SK-N-SH treated with all-trans-retinoic acid at 6 μM for 48 hours (cell line): Measurements from ENCODE around the gene DYNC2H1.

Experiments used
- ATAC-seq: fragments of 200-7000 bp; cut with Tn5 transposase; 3 replicates; pipeline ENCODE4 v1.9.1; 2020; ENCODE audit warnings: mild to moderate bottlenecking, moderate library complexity
- ARNTL ChIP-seq: fragments of 450-650 bp; formaldehyde crosslinking; IDR thresholded peaks from 2 replicates; pipeline ENCODE4 v1.5.0; 2020; ENCODE audit warnings: low read depth, mild to moderate bottlenecking, moderate library complexity, borderline replicate concordance
- CREB5 ChIP-seq: fragments of 250-450 bp; sonication (Bioruptor Pico); IDR thresholded peaks from 2 replicates; pipeline ENCODE4 v1.5.1; 2020; ENCODE audit warnings: low read depth, mild to moderate bottlenecking, moderate library complexity
- CSRNP3 ChIP-seq: fragments of 250-450 bp; sonication (Bioruptor Pico); IDR thresholded peaks from 2 replicates; pipeline ENCODE4 v1.5.1; 2021; ENCODE audit warnings: mild to moderate bottlenecking, moderate library complexity
- ESRRG ChIP-seq: fragments of 250-450 bp; sonication (Bioruptor Pico); IDR thresholded peaks from 2 replicates; pipeline ENCODE4 v1.6.1; 2021; ENCODE audit warnings: mild to moderate bottlenecking
- GLIS3 ChIP-seq: fragments of 250-450 bp; sonication (Bioruptor Pico); IDR thresholded peaks from 2 replicates; pipeline ENCODE4 v1.5.0; 2020; ENCODE audit warnings: mild to moderate bottlenecking, moderate library complexity
- OSR1 ChIP-seq: fragments of 250-450 bp; sonication (Bioruptor Pico); IDR thresholded peaks from 2 replicates; pipeline ENCODE4 v1.8.0; 2022; ENCODE audit warnings: moderate library complexity, mild to moderate bottlenecking, inconsistent platforms
- PATZ1 ChIP-seq: fragments of 250-450 bp; sonication (Bioruptor Pico); IDR thresholded peaks from 2 replicates; pipeline ENCODE4 v1.8.0; 2020; ENCODE audit warnings: mild to moderate bottlenecking, moderate library complexity, borderline replicate concordance
- SNAI2 ChIP-seq: fragments of 250-450 bp; sonication (Bioruptor Pico); IDR thresholded peaks from 2 replicates; pipeline ENCODE4 v1.5.0; 2020; ENCODE audit warnings: mild to moderate bottlenecking, moderate library complexity
- TCF4 ChIP-seq: fragments of 250-450 bp; sonication (Bioruptor Pico); IDR thresholded peaks from 2 replicates; pipeline ENCODE4 v1.8.0; 2021; ENCODE audit warnings: mild to moderate bottlenecking, moderate library complexity, borderline replicate concordance
- TOX ChIP-seq: fragments of 250-450 bp; sonication (Bioruptor Pico); IDR thresholded peaks from 2 replicates; pipeline ENCODE4 v1.8.0; 2021; ENCODE audit warnings: mild to moderate bottlenecking, moderate library complexity, borderline replicate concordance
- TSHZ2 ChIP-seq: fragments of 250-450 bp; sonication (Bioruptor Pico); IDR thresholded peaks from 2 replicates; pipeline ENCODE4 v1.5.0; 2020; ENCODE audit warnings: mild to moderate bottlenecking, moderate library complexity
- ZC3H10 ChIP-seq: fragments of 250-450 bp; sonication (Bioruptor Pico); IDR thresholded peaks from 2 replicates; pipeline ENCODE4 v1.5.1; 2021; ENCODE audit warnings: mild to moderate bottlenecking, moderate library complexity
- ZFP3 ChIP-seq: fragments of 250-450 bp; sonication (Bioruptor Pico); IDR thresholded peaks from 2 replicates; pipeline ENCODE4 v1.5.0; 2020; ENCODE audit warnings: mild to moderate bottlenecking, moderate library complexity
- ZFP30 ChIP-seq: fragments of 450-650 bp; formaldehyde crosslinking; IDR thresholded peaks from 2 replicates; pipeline ENCODE4 v1.5.0; 2022; ENCODE audit warnings: mild to moderate bottlenecking, moderate library complexity
- ZNF565 ChIP-seq: fragments of 450-650 bp; formaldehyde crosslinking; conservative IDR thresholded peaks from 2 replicates; pipeline ENCODE4 v1.5.0; 2020; ENCODE audit warnings: low read depth, mild to moderate bottlenecking, moderate library complexity
- ZNF70 ChIP-seq: fragments of 450-650 bp; formaldehyde crosslinking; IDR thresholded peaks from 2 replicates; pipeline ENCODE4 v1.5.0; 2020; ENCODE audit warnings: mild to moderate bottlenecking, moderate library complexity

Gene DYNC2H1

GRCh38 chr11:103397369-103397768 lies 288.1 kb downstream of the DYNC2H1 start (continued):
- TF ChIP-seq TSHZ2, result no peak

- ATAC-seq, result no peak
- TF ChIP-seq ZNF70 (no peak), PATZ1 (CRISPR knock-in tag) (no peak), ZFP30 (no peak), CREB5 (CRISPR knock-in tag) (no peak), GLIS3 (CRISPR knock-in tag) (no peak), ZNF565 (no peak), TOX (CRISPR knock-in tag) (no peak)
Measured at GRCh38 chr11:103398829-103399228, 289.6 kb downstream of the DYNC2H1 start.

- no peak for ATAC-seq
- TF ChIP-seq TSHZ2 (no peak), PATZ1 (CRISPR knock-in tag) (no peak), TCF4 (CRISPR knock-in tag) (no peak), ZFP30 (no peak), TOX (CRISPR knock-in tag) (no peak), ZFP3 (CRISPR knock-in tag) (no peak), ZC3H10 (CRISPR knock-in tag) (no peak), GLIS3 (CRISPR knock-in tag) (no peak), ZNF70 (no peak), ZNF565 (no peak), ESRRG (no peak), ARNTL (no peak)
- TF ChIP-seq, all 23 proteins: peak for 0
Measured at GRCh38 chr11:103406357-103406756, 297.1 kb downstream of the DYNC2H1 start.

GRCh38 chr11:103407641-103408040 lies 298.4 kb downstream of the DYNC2H1 start:
- TF ChIP-seq SNAI2 (CRISPR knock-in tag) (no peak), TSHZ2 (no peak), CSRNP3 (CRISPR knock-in tag) (no peak), ESRRG (no peak), ZC3H10 (CRISPR knock-in tag) (no peak), ZFP3 (CRISPR knock-in tag) (no peak), OSR1 (CRISPR knock-in tag) (no peak), PATZ1 (CRISPR knock-in tag) (no peak)
- TF ChIP-seq, all 23 proteins: peak for 0
- ATAC-seq, result no peak
